GM03348 (cell line): ENCODE measurements around the gene TAF1B.

Experiments
- DNase-seq: peaks from one replicate; pipeline ENCODE4 v3.0.0; 2012; ENCODE audit warnings: low spot score

TAF1B gene

DNA sequence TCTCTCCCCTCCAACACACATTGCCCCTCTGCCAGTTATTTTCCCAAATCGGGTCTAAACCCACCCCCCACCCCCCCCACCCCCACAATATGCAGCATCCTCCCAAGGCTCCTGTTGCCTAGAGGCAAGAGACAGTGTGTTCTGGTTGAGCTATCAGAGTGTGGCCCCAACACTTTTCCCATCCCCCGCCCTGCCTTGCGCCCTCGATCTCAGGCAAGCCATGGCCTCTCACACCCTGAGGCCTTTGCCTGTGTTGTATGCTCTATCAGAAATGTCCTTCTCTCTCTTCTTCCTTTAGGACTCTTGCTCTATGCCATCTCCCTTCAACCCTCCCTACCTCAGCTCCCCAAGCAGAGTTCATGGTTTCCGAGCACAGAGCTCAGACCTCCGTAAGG, 98.7 kb downstream of the TAF1B start:
- DNase-seq, result no peak

- peak; percentile 41 for DNase-seq
Observed at GRCh38 chr2:9944330-9944758, 101.1 kb downstream of the TAF1B start.

GRCh38 chr2:9945596-9945995, 102.3 kb downstream of the TAF1B start:
- DNase-seq, result no peak

DNA sequence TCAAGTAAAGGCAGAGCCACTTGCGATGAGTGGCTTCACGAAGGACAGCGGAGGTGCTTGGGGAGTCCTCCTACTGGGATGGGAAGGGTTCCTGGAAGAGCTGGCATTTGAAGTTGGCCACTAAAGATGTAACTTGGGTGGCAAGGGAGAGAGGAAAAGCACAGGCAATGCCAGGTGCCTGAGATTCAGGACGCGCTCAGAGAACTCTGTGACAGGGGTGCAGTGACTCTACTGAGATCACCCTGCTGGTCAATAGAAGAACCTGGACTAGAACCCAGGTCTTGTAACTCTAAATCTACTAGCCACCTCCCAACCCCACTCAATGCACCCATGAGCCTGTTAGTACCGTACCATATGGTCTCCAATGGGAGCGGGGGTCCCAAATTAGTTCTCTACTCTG, 102.8 kb downstream of the TAF1B start:
- DNase-seq, result no peak

DNA sequence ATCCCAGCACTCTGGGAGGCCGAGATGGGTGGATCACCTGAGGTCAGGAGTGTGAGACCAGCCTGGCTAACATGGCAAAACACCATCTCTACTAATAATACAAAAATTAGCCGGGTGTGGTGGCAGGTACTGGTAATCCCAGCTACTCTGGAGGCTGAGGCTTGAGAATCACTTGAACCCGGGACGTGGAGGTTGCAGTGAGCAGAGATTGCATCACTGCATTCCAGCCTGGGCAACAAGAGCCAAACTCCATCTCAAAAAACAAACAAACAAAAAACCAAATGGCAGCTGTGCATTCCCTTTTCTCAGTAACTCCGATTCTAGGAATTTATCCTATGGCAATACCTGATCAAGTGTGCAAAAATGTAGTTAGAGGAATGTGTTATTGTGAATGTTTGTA, 103.5 kb downstream of the TAF1B start:
- DNase-seq, result no peak

- no peak for DNase-seq
Observed at GRCh38 chr2:9948721-9949120, 105.4 kb downstream of the TAF1B start.

GRCh38 chr2:9949239-9949991, 106.1 kb downstream of the TAF1B start:
- no peak for DNase-seq

DNA sequence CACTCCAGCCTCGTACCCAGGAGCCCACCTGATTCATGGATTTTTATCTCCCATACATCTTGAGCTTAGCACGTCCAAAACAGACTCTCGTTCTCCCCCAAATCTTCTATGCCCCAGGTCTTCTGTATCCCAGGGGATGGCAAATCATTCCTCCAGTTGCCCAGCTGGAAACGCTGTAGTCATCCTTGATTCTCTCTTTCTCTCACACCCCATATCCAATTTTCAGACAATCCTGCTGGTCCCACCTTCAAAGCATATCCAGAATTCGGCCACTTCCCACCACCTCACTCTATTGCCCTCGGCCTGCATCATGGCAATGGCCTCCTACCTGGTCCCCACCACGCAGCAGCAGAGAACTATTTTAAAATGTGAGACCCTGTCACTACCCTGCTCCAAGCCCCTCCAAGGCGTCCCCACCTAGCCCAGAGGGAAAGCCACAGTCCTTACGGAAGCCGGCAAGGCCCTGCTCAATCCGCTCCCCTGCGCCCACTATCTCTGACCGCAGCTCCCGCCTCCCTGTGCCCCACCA, 106.8 kb downstream of the TAF1B start:
- no peak for DNase-seq

- DNase-seq, result peak; percentile 73
Observed at GRCh38 chr2:9950521-9951271, 107.4 kb downstream of the TAF1B start.

DNA sequence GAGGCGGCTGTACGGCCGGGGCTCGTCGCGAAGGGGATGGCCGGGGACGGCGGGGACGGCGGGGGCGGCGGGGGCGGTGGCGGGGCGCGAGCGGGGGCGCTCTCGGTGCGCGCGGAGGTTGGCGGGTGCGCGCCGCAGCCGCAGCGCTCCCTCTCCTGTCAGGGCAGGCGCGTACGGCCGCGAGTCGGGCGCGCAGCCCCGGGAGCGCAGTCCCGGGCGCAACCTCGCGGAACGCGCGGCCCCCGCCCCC, 107.9 kb downstream of the TAF1B start:
- no peak for DNase-seq

DNA sequence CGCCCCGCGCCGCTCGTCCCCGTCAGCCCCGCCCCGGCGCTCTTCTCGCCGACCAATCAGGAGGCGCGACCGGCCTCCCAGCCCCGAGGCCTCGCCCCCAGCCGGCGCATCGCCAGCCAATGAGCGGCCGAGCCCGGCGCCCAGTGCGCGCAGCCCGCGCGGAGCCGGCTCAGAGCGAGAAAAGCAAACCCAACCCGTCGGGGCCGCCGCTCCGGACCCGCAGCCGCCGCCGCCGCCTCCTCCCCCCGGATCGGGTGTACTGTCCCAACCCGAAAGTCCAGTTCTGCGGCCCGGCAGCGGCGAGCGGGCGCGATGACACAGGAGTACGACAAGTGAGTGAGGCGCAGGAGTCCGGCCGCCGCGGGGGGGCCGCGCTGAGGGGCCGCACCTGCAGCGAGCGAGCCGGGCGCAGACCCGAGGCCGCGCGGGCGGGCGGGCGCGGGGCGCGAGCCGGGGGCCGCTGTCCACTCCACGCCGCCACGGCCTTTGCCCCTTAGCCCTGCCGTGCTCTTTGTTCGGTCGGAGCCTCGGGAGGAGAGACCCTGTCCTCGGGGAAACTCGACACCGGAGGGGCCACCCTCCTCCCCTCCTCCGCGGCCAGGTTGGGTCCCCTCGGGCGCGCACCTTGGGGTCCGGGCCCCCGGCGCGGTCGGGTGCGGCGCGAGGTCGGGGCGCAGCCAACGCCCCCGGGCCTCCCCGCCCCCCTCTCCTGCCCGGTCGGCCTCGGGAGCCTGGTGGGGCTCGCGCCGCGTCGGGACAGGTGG, 108.4 kb downstream of the TAF1B start, which contains the start of gene GRHL1:
Gene GRHL1, plus strand, starts transcription at position 172 of the 764 bp plus-strand sequence. Its CDS starts 141 bp downstream, at position 313.
- DNase-seq, result peak; percentile 100

DNA sequence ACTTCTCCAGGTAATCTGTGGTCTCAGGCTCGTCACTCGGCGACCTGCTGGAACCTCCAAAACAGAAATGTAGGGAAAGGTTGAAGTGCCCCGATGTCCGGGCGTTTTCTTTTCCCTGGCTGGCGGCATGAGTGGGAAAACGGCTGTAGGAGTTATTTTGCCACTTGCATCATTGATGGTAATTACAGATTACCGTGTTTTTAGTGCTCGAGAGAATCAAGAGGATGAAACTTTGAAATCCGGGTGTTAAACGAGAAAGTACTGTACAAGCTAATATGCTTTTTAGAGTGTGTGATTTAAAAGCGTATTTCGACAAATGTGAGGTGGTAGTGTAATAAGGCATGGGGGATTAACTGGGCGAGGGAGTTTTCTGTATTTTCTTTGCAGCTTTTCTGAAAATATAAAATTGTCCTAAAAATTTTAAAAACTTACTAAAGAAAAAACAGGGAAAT, 109.0 kb downstream of the TAF1B start:
- DNase-seq, result no peak

- no peak for DNase-seq
Observed at GRCh38 chr2:9952856-9953503, 109.7 kb downstream of the TAF1B start.

- no peak for DNase-seq
Observed at GRCh38 chr2:9954136-9954535, 110.9 kb downstream of the TAF1B start.

GRCh38 chr2:9958057-9958456, 114.8 kb downstream of the TAF1B start:
- no peak for DNase-seq

DNA sequence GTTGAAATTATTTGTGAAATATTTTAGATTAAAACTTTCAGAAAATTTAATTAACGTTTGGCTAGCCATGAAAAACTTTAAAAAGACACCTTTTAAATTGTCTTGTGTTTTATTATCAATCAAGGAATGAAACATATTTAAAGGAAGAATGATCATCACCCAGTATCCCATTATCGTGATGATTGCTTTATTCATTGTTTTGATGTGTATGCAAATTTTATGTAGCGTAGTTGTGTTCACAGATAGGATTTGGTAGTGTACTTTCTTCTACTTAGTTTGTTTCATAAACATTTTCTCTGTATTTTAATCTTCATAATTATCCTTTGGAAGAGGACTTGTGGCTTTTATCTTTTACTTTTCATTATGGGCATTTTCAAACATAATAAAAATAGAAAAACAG, 116.0 kb downstream of the TAF1B start:
- DNase-seq, result no peak

GRCh38 chr2:9961013-9961412, 117.7 kb downstream of the TAF1B start:
- DNase-seq, result no peak

- no peak for DNase-seq
Observed at GRCh38 chr2:9964334-9964980, 121.2 kb downstream of the TAF1B start.

DNA sequence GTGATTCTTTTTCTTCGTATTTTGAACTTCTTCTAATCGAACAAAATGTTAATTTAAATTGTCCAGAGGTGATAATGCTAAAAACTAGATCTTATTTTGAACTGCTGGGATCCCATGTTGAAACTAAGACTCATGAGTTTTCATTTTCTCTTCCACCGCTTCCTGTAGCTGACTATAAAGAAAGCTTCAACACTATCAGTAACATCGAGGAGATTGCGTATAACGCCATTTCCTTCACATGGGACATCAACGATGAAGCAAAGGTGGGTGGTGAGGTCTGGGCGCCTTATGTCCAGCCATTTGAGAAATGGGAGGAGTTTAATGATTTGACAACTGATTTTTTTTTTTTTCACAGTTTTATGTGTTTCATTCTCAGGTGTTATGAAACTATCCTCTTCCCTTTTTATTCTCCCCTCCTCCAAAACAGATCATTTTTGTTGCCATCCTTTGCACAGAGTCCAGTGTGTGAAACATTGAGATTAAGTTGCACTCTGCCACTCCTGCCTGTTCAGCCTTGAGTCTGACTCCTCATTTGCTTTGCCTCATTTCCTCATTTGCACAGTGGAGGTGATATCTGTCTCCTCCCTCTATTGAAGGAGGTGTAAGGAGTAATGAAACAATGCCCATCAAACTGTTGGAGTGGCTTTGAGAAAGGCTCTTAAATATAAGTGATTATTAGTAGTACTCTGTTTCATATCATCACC, 122.0 kb downstream of the TAF1B start:
- DNase-seq, result no peak

- no peak for DNase-seq
Observed at GRCh38 chr2:9966491-9967022, 123.3 kb downstream of the TAF1B start.
